H1 (cell line): ENCODE results near the gene CST8. TPM values are rescaled to one million over a fixed set of nuclear protein-coding genes. Genes with fewer than 3 reads are reported as not detected.

Source experiments
- EP300 ChIP-seq, 2 experiments: IDR thresholded peaks; 1 replicate in 1 of 2; 2 replicates in 1 of 2; pipeline ENCODE4 v1.6.1; 2011 to 2012; ENCODE audit warnings: low read depth in 2 of 2, low read length in 2 of 2, mild to moderate bottlenecking in 2 of 2, borderline replicate concordance in 1 of 2, inconsistent platforms in 1 of 2, moderate library complexity in 1 of 2
- MAFK ChIP-seq: IDR thresholded peaks from 2 replicates; pipeline ENCODE4 v1.6.1; 2012; ENCODE audit warnings: low read depth, mild to moderate bottlenecking, improper control_type of control experiment, low read length
- PHF8 ChIP-seq: fragments of 200-600 bp; sonication (generic); conservative IDR thresholded peaks from 2 replicates; pipeline ENCODE4 v1.7.1; 2012; ENCODE audit warnings: low read depth, mild to moderate bottlenecking, inconsistent platforms, low read length, moderate library complexity
- POLR2A ChIP-seq, 2 experiments: IDR thresholded peaks; 1 replicate in 1 of 2; 2 replicates in 1 of 2; pipeline ENCODE4 v1.6.1; 2011; ENCODE audit warnings: low read depth in 2 of 2, low read length in 2 of 2, mild to moderate bottlenecking in 2 of 2; ENCODE audit errors: control extremely low read depth in 1 of 2
- POLR2AphosphoS5 ChIP-seq: IDR thresholded peaks from 2 replicates; pipeline ENCODE4 v1.6.1; 2011; ENCODE audit warnings: low read depth, low read length
- SIX5 ChIP-seq: IDR thresholded peaks from 2 replicates; pipeline ENCODE4 v1.6.1; 2011; ENCODE audit warnings: mild to moderate bottlenecking, low read depth, low read length
- polyA plus RNA-seq, 7 experiments: library from polyadenylated mRNA; depleted of rRNA in 3 of 7; stranded (reverse) in 5 of 7; unstranded in 2 of 7; fragments of >200 nt in 5 of 7; fragments of 200-250 nt in 2 of 7; gene quantifications; 1 replicate in 5 of 7; 2 replicates in 1 of 7; 4 replicates in 1 of 7; pipeline versions ENCODE4 v1.2.1 to v1.2.3, GENCODE V29; 2011 to 2013; ENCODE audit warnings: missing spikeins in 2 of 7, mixed read lengths in 2 of 7
- total RNA-seq: library from RNA; stranded (reverse); fragmentation: NEBNext Ultra II Directional; extraction: Animal tissue kit (Norgen Biotek cat#: 25700); gene quantifications from 2 replicates; pipeline ENCODE4 v1.2.1, GENCODE V29; 2021
- TF ChIP-seq, protein P1 (sequence below): fragments of 300-600 bp; sonication (generic); IDR thresholded peaks from 2 replicates; pipeline ENCODE4 v1.7.1; 2012; ENCODE audit warnings: low read length, moderate library complexity, mild to moderate bottlenecking, inconsistent platforms; ENCODE audit not compliant: insufficient replicate concordance

Gene CST8
- total and polyA plus RNA-seq, 2 of the 8 experiments (the other 6 are each of a cell fraction or from before 2014, with no cell fraction given): not detected

DNA sequence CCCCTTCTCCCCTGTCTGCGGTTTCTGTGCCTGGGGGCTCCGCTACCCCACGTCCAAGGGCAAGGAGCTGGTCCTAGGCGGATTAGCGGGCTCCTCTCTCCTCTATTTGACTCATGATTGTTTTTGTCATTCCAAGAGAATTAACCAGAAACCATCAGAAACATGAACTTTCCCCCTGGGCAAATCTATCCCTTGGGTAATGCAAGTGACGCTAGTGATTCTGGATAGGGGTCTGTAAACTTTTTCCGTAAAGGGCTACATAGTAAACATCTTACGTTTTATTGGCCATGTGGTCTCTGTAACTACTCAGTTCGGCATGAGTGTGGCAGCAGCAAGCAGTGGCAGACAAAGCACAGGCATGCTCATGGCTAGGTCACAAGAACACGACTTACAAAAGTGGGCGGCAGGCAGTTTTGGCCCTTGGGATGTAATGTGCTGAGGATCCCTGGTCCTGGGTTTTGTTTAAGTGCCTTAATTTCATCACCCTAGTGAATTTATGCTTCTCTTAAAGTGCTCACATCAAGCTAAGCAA lies 38.9 kb upstream of the CST8 start (continued):
- TF ChIP-seq, protein P1, sequence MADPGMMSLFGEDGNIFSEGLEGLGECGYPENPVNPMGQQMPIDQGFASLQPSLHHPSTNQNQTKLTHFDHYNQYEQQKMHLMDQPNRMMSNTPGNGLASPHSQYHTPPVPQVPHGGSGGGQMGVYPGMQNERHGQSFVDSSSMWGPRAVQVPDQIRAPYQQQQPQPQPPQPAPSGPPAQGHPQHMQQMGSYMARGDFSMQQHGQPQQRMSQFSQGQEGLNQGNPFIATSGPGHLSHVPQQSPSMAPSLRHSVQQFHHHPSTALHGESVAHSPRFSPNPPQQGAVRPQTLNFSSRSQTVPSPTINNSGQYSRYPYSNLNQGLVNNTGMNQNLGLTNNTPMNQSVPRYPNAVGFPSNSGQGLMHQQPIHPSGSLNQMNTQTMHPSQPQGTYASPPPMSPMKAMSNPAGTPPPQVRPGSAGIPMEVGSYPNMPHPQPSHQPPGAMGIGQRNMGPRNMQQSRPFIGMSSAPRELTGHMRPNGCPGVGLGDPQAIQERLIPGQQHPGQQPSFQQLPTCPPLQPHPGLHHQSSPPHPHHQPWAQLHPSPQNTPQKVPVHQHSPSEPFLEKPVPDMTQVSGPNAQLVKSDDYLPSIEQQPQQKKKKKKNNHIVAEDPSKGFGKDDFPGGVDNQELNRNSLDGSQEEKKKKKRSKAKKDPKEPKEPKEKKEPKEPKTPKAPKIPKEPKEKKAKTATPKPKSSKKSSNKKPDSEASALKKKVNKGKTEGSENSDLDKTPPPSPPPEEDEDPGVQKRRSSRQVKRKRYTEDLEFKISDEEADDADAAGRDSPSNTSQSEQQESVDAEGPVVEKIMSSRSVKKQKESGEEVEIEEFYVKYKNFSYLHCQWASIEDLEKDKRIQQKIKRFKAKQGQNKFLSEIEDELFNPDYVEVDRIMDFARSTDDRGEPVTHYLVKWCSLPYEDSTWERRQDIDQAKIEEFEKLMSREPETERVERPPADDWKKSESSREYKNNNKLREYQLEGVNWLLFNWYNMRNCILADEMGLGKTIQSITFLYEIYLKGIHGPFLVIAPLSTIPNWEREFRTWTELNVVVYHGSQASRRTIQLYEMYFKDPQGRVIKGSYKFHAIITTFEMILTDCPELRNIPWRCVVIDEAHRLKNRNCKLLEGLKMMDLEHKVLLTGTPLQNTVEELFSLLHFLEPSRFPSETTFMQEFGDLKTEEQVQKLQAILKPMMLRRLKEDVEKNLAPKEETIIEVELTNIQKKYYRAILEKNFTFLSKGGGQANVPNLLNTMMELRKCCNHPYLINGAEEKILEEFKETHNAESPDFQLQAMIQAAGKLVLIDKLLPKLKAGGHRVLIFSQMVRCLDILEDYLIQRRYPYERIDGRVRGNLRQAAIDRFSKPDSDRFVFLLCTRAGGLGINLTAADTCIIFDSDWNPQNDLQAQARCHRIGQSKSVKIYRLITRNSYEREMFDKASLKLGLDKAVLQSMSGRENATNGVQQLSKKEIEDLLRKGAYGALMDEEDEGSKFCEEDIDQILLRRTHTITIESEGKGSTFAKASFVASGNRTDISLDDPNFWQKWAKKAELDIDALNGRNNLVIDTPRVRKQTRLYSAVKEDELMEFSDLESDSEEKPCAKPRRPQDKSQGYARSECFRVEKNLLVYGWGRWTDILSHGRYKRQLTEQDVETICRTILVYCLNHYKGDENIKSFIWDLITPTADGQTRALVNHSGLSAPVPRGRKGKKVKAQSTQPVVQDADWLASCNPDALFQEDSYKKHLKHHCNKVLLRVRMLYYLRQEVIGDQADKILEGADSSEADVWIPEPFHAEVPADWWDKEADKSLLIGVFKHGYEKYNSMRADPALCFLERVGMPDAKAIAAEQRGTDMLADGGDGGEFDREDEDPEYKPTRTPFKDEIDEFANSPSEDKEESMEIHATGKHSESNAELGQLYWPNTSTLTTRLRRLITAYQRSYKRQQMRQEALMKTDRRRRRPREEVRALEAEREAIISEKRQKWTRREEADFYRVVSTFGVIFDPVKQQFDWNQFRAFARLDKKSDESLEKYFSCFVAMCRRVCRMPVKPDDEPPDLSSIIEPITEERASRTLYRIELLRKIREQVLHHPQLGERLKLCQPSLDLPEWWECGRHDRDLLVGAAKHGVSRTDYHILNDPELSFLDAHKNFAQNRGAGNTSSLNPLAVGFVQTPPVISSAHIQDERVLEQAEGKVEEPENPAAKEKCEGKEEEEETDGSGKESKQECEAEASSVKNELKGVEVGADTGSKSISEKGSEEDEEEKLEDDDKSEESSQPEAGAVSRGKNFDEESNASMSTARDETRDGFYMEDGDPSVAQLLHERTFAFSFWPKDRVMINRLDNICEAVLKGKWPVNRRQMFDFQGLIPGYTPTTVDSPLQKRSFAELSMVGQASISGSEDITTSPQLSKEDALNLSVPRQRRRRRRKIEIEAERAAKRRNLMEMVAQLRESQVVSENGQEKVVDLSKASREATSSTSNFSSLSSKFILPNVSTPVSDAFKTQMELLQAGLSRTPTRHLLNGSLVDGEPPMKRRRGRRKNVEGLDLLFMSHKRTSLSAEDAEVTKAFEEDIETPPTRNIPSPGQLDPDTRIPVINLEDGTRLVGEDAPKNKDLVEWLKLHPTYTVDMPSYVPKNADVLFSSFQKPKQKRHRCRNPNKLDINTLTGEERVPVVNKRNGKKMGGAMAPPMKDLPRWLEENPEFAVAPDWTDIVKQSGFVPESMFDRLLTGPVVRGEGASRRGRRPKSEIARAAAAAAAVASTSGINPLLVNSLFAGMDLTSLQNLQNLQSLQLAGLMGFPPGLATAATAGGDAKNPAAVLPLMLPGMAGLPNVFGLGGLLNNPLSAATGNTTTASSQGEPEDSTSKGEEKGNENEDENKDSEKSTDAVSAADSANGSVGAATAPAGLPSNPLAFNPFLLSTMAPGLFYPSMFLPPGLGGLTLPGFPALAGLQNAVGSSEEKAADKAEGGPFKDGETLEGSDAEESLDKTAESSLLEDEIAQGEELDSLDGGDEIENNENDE: no peak
- TF ChIP-seq POLR2AphosphoS5 (no peak), MAFK (no peak), EP300 (IDR thresholded peaks at IDR 0.05; ENCODE audit: borderline replicate concordance in 1 of 2, low read depth in 2 of 2, low read length in 2 of 2) (no peak), SIX5 (no peak), PHF8 (no peak), POLR2A (IDR thresholded peaks at IDR 0.05; ENCODE audit: control extremely low read depth in 1 of 2, low read depth in 2 of 2, low read length in 2 of 2) (no peak)
